HepG2 (cell line): ENCODE data around the gene FAM174C. TPM values are rescaled to one million over a fixed set of nuclear protein-coding genes. Genes with fewer than 3 reads are reported as not detected.

Experiments
- ATF6 ChIP-seq: sonication (generic); formaldehyde crosslinking; conservative IDR thresholded peaks from 2 replicates; pipeline ENCODE4 v1.4.0; 2020; ENCODE audit warnings: missing genetic modification reagents
- FIP1L1 ChIP-seq: fragments of 200-400 bp; formaldehyde crosslinking; IDR thresholded peaks from 2 replicates; pipeline ENCODE4 v1.6.1; 2018; ENCODE audit warnings: low read depth, mild to moderate bottlenecking, low read length, moderate library complexity, borderline replicate concordance; ENCODE audit not compliant: insufficient read depth
- FOXA1 ChIP-seq, 2 experiments: fragments of 450-650 bp in 1 of 2; sonication (generic) in 1 of 2; formaldehyde crosslinking in 1 of 2; IDR thresholded peaks; 2 replicates each; pipeline versions ENCODE4 v1.4.0 to v1.6.1; 2016 to 2020; ENCODE audit warnings: missing genetic modification reagents in 1 of 2
- GATAD2A ChIP-seq: IDR thresholded peaks from 2 replicates; pipeline ENCODE4 v1.6.1; 2016
- GPBP1L1 ChIP-seq: sonication (generic); formaldehyde crosslinking; IDR thresholded peaks from 2 replicates; pipeline ENCODE4 v1.5.0; 2020; ENCODE audit warnings: mild to moderate bottlenecking, missing genetic modification reagents
- KDM4B ChIP-seq: sonication (generic); formaldehyde crosslinking; IDR thresholded peaks from 2 replicates; pipeline ENCODE4 v1.4.0; 2020; ENCODE audit warnings: missing genetic modification reagents
- KLF6 ChIP-seq: IDR thresholded peaks from 2 replicates; pipeline ENCODE4 v1.8.0; 2016; ENCODE audit warnings: missing biosample characterization, missing genetic modification reagents
- SNAPC2 ChIP-seq: sonication (generic); formaldehyde crosslinking; IDR thresholded peaks from 2 replicates; pipeline ENCODE4 v1.8.1; 2022; ENCODE audit warnings: mild to moderate bottlenecking, missing genetic modification reagents
- SNAPC4 ChIP-seq: sonication (generic); formaldehyde crosslinking; IDR thresholded peaks from 2 replicates; pipeline ENCODE4 v1.4.0; 2020; ENCODE audit warnings: mild to moderate bottlenecking, missing genetic modification reagents
- SRY ChIP-seq: sonication (generic); formaldehyde crosslinking; IDR thresholded peaks from 2 replicates; pipeline ENCODE4 v1.8.0; 2022; ENCODE audit warnings: mild to moderate bottlenecking, missing genetic modification reagents
- TFE3 ChIP-seq: IDR thresholded peaks from 2 replicates; pipeline ENCODE4 v1.6.1; 2016
- THRA ChIP-seq: sonication (generic); formaldehyde crosslinking; IDR thresholded peaks from 2 replicates; pipeline ENCODE4 v1.4.0; 2020; ENCODE audit warnings: missing genetic modification reagents, borderline replicate concordance
- WIZ ChIP-seq: sonication (generic); formaldehyde crosslinking; IDR thresholded peaks from 2 replicates; pipeline ENCODE4 v1.5.1; 2020; ENCODE audit warnings: mild to moderate bottlenecking, missing genetic modification reagents
- ZBTB1 ChIP-seq: sonication (generic); formaldehyde crosslinking; IDR thresholded peaks from 2 replicates; pipeline ENCODE4 v1.4.0; 2020; ENCODE audit warnings: missing genetic modification reagents, borderline replicate concordance
- ZNF225 ChIP-seq: sonication (generic); formaldehyde crosslinking; IDR thresholded peaks from 2 replicates; pipeline ENCODE4 v1.4.0; 2020; ENCODE audit warnings: mild to moderate bottlenecking, missing genetic modification reagents
- ZNF232 ChIP-seq: sonication (generic); formaldehyde crosslinking; IDR thresholded peaks from 2 replicates; pipeline ENCODE4 v1.4.0; 2020; ENCODE audit warnings: missing genetic modification reagents, borderline replicate concordance
- ZNF296 ChIP-seq: sonication (generic); formaldehyde crosslinking; conservative IDR thresholded peaks from 2 replicates; pipeline ENCODE4 v1.5.0; 2020; ENCODE audit warnings: mild to moderate bottlenecking, missing genetic modification reagents
- polyA plus RNA-seq, 8 experiments: library from polyadenylated mRNA; depleted of rRNA in 3 of 8; stranded (reverse) in 7 of 8; unstranded in 1 of 8; fragments of >200 nt; fragmentation: Illumina TruSeq in 4 of 8; extraction: Trizol in 4 of 8; gene quantifications; 2 replicates each; pipeline versions ENCODE4 v1.2.1 to v1.2.3, GENCODE V29; 2011 to 2016; ENCODE audit warnings: low read depth in 4 of 8, missing spikeins in 1 of 8, mixed read lengths in 1 of 8; ENCODE audit not compliant: insufficient read depth in 1 of 8
- total RNA-seq, 5 experiments: library from RNA; depleted of rRNA; stranded (reverse); fragments of >200 nt; fragmentation: Illumina TruSeq; extraction: Trizol; gene quantifications; 2 replicates each; pipeline ENCODE4 v1.2.3, GENCODE V29; 2016; ENCODE audit warnings: low read depth in 1 of 5

Gene FAM174C
- total and polyA plus RNA-seq, 2 of the 13 experiments (the other 11 are each of a cell fraction or from before 2014, with no cell fraction given), result 19.5 to 31.3 TPM

GRCh38 chr19:1304197-1304924 is 29.0 kb downstream of the FAM174C start (continued):
- TF ChIP-seq THRA (CRISPR knock-in tag) (0 out of 2 replicates have a peak, but pooled peaks have one; percentile 43), ZNF296 (CRISPR knock-in tag) (0 out of 2 replicates have a peak, but pooled peaks have one; percentile 31), ZNF232 (CRISPR knock-in tag) (no peak), SNAPC4 (CRISPR knock-in tag) (no peak), GPBP1L1 (CRISPR knock-in tag) (no peak), FOXA1 (IDR thresholded peaks at IDR 0.05) (no peak), FOXA1 (CRISPR knock-in tag; IDR thresholded peaks at IDR 0.05) (peak; percentile 90), WIZ (CRISPR knock-in tag) (no peak), GATAD2A (CRISPR knock-in tag) (peak; percentile 59; the same call in 1 of the 2 replicates), KDM4B (CRISPR knock-in tag) (no peak), ZNF225 (CRISPR knock-in tag) (no peak), SRY (no peak), KLF6 (CRISPR knock-in tag) (no peak), SNAPC2 (no peak), FIP1L1 (no peak), ZBTB1 (CRISPR knock-in tag) (no peak), ATF6 (CRISPR knock-in tag) (no peak), TFE3 (0 out of 2 replicates have a peak, but pooled peaks have one; percentile 62)
